Spinal cord (tissue), 10 donors: Measurements from ENCODE around the gene TRIM9. TPM values are rescaled to one million over a fixed set of nuclear protein-coding genes. Genes with fewer than 3 reads are reported as not detected.
"Not testable (repeated sequence)": the region's sequence is repeated elsewhere in the genome, so short reads cannot be mapped to it uniquely, and the experiment has no call there.

ENCODE experiments used
- DNase-seq, 6 donors: peaks; one replicate each; pipeline versions ENCODE4 v3.0.0 to v3.0.0-alpha.2; 2013 to 2015; ENCODE audit warnings: low spot score in 6 of 6, low read depth in 4 of 6
- H3K27ac ChIP-seq: one replicate; pipeline ENCODE4 v1.5.1; 2013; ENCODE audit warnings: low read depth, low read length, control low read depth
- H3K27me3 ChIP-seq: one replicate; pipeline ENCODE4 v1.6.1; 2013; ENCODE audit warnings: low read length; ENCODE audit not compliant: control insufficient read depth, insufficient read depth
- H3K36me3 ChIP-seq: one replicate; pipeline ENCODE4 v1.6.1; 2013; ENCODE audit warnings: low read length; ENCODE audit not compliant: control insufficient read depth, insufficient read depth
- H3K4me1 ChIP-seq: one replicate; pipeline ENCODE4 v1.6.1; 2013; ENCODE audit warnings: low read length; ENCODE audit not compliant: control insufficient read depth, insufficient read depth
- H3K4me3 ChIP-seq: one replicate; pipeline ENCODE4 v1.5.1; 2013; ENCODE audit warnings: low read depth, low read length, control low read depth
- H3K9me3 ChIP-seq: one replicate; pipeline ENCODE4 v1.6.1; 2013; ENCODE audit warnings: low read length; ENCODE audit not compliant: control insufficient read depth, insufficient read depth
- WGBS: methylation state at CpG from one replicate; pipeline ENCODE4 v1.1.5; 2013; ENCODE audit warnings: missing lambda C conversion rate; ENCODE audit not compliant: insufficient coverage; 5-methylcytosine and 5-hydroxymethylcytosine counted together
- polyA plus RNA-seq, 2 donors: library from polyadenylated mRNA; unstranded; fragments of 120-200 nt; gene quantifications; one replicate each; pipeline ENCODE4 v1.2.1, GENCODE V29; 2013; ENCODE audit not compliant: insufficient read length in 2 of 2
- total RNA-seq, 2 donors: library from RNA; depleted of rRNA in 1 of 2; stranded (reverse); fragments of 120-200 nt in 1 of 2; fragments of >200 nt in 1 of 2; gene quantifications; one replicate each; pipeline versions ENCODE4 v1.2.3 to v1.2.4, GENCODE V29; 2013 to 2014
- donor health status: healthy.

TRIM9 gene
- total and polyA plus RNA-seq, 4 donors: 28.9 to 122 (median 78.6) TPM

DNA sequence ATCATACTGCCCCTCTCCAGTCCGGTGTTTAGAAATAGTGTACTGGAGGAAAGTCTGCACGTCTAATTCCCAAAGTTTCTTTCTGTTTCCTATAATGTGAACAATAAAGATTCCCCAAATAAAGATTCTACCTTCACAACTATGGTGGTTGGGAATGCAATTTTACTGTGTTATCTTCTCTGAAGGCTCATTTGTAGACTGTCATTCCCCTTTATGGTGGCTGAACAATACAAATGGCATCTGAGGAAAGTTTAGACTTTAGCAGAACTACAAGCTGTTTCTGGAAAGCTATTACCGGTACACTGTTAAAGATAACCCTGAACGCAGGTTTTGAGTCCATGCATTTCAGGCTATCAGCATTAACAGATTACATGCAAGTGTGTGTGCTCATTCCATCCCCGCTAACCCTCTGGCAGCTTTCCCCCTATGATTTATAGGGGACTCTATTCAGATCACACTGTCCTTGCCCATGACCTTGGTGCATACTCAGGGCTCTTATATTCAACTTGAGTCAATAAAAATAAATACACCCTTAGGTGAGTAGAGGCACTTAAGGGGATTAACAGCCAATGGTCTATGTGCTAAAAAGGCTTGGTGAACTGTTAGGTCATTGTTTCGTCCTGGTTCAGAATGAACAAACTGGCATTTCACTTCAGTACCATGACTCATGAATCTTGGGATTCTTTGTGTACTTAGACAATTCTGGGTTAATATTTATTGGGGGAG is 89.9 kb downstream of the TRIM9 start:
- 47% methylated on average over 3 of the region's 6 CpGs for WGBS
- peaks cover 17% of the 10 kb centered on the region for H3K36me3 ChIP-seq
- no peaks in the 10 kb centered on the region for H3K27me3 ChIP-seq
- H3K4me1 ChIP-seq: peaks cover 8% of the 10 kb centered on the region
- no peaks in the 10 kb centered on the region for H3K9me3 ChIP-seq
- H3K4me3 ChIP-seq: no peak overlapping the region
- DNase-seq: peak in 1 of 6 donors; percentile 51
- peak overlapping the region; percentile 87 for H3K27ac ChIP-seq

GRCh38 chr14:51004352-51004800 is 90.5 kb downstream of the TRIM9 start:
- no peaks in the 10 kb centered on the region for H3K9me3 ChIP-seq
- no peaks in the 10 kb centered on the region for H3K27me3 ChIP-seq
- peak in 1 of 6 donors; percentile 62 for DNase-seq
- H3K27ac ChIP-seq: peak overlapping the region; percentile 87
- H3K36me3 ChIP-seq: peaks cover 21% of the 10 kb centered on the region
- no peak overlapping the region for H3K4me3 ChIP-seq
- peaks cover 8% of the 10 kb centered on the region for H3K4me1 ChIP-seq

DNA sequence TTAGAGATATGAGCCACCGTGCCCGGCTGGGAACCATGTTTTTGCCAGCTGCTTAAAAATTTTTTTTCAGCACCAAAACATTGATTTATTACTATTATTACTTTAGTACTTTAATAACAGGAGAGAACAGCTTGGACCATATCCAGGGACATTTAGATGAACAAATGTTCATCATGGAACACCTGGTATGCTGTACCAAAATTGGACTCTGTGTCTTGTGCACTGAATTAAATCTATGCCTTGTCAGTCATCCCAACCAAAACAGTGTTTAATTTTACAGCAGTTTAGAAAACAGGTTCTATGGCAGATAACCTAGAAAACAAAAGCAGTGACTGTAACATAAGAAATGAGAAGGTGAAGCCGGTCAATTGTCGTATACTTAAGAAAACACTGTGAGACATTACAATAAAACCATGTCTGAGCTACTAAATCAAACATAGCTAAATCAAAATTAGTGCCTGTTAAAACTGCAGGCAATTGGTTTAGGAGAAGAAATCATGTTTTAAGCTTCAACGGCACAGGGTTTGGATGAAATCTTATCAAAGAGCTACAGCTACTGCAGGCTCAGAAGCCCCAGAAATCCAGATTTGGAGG is 92.4 kb downstream of the TRIM9 start:
- Histone ChIP-seq H3K9me3 (no peaks in the 10 kb centered on the region), H3K4me1 (peaks cover 8% of the 10 kb centered on the region), H3K4me3 (no peak overlapping the region), H3K27me3 (no peaks in the 10 kb centered on the region), H3K27ac (no peak overlapping the region), H3K36me3 (peaks cover 23% of the 10 kb centered on the region)
- peak in 2 of 6 donors; percentile 49 to 58 for DNase-seq
- no CpG with 5 or more reads among the region's 5 CpGs for WGBS

DNA sequence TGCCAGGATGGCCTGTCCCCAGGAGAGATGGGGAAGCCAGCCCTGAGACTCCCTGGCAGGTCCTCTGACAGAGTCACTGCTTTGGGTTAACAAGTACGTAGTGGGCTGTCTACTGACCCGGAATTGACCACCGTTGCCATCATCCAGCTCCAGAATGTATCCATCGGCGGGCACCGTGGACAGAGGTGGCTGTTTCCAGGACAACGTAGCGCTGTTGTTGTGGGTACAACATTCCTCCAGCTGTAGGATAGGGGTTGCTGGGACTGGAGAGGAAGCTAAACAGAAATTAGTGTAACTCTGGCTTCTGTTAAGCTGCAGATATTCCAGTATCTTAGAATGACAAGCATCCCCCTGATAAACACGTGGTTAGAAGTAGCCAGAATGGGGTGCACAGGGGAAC is 94.3 kb downstream of the TRIM9 start:
- Histone ChIP-seq H3K36me3 (peaks cover 23% of the 10 kb centered on the region), H3K4me1 (peaks cover 4% of the 10 kb centered on the region), H3K9me3 (no peaks in the 10 kb centered on the region), H3K27ac (no peak overlapping the region), H3K27me3 (no peaks in the 10 kb centered on the region), H3K4me3 (no peak overlapping the region)
- 84% methylated on average over 6 of the region's 9 CpGs for WGBS
- no peak for DNase-seq

- H3K4me1 ChIP-seq: peaks cover 4% of the 10 kb centered on the region
- H3K27ac ChIP-seq: no peak overlapping the region
- no peak overlapping the region for H3K4me3 ChIP-seq
- DNase-seq: no peak
- no peaks in the 10 kb centered on the region for H3K27me3 ChIP-seq
- H3K9me3 ChIP-seq: no peaks in the 10 kb centered on the region
- 90% methylated on average over 2 of the region's 2 CpGs for WGBS
- peaks cover 25% of the 10 kb centered on the region for H3K36me3 ChIP-seq
These were observed 95.2 kb downstream of the TRIM9 start for GRCh38 chr14:50999726-51000125.

GRCh38 chr14:50998612-50999011 is 96.3 kb downstream of the TRIM9 start:
- Histone ChIP-seq H3K4me1 (no peaks in the 10 kb centered on the region), H3K27me3 (no peaks in the 10 kb centered on the region), H3K27ac (no peak overlapping the region), H3K4me3 (no peak overlapping the region), H3K36me3 (peaks cover 25% of the 10 kb centered on the region), H3K9me3 (no peaks in the 10 kb centered on the region)
- no CpG with 5 or more reads among the region's 4 CpGs for WGBS
- DNase-seq: no peak

DNA sequence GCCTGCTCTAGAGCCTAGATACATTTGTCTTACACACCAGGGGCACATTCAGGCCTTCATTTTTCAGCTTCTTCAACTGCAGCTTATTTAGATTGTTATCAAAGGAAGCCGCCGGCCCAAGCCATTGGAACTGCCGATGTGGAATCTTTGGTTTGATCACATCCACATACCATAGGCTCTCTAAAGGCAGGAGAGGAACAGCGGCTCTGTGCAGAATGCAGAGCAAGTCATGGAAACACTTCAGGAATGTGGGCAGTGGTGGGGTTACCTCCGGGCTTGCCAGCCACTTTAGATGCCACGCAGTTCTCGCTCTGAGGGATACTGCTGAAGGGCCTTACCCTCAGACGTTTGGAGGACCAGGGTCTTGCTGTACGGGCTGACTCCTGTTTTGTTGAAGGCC is 97.2 kb downstream of the TRIM9 start:
- Histone ChIP-seq H3K4me3 (no peak overlapping the region), H3K36me3 (peaks cover 25% of the 10 kb centered on the region), H3K4me1 (no peaks in the 10 kb centered on the region), H3K27me3 (no peaks in the 10 kb centered on the region), H3K27ac (no peak overlapping the region), H3K9me3 (no peaks in the 10 kb centered on the region)
- DNase-seq: no peak
- 73% methylated on average over 6 of the region's 9 CpGs for WGBS

DNA sequence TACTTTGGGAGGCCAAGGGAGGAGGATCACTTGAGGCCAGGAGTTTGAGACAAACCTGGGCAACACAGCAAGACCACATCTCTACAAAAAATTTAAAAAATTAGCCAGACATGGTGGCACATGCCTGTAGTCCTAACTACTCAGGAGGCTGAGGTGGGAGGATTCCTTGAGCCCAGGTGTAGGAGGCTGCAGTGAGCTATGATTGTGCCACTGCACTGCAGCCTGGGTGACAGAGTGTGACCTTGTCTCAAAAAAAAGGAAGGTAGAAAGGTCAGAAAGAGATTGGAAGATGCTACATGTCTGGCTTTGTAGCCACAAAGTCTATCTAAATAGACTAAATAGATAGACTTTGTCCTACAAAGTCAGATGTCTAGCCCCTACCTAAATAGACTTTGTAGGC is 100.7 kb downstream of the TRIM9 start:
- not testable (repeated sequence) for H3K4me1 ChIP-seq, H3K4me3 ChIP-seq, H3K27ac ChIP-seq, DNase-seq, H3K27me3 ChIP-seq, H3K9me3 ChIP-seq
- peaks cover 15% of the 10 kb centered on the region for H3K36me3 ChIP-seq

- H3K27ac ChIP-seq: peak overlapping the region; percentile 29
- H3K27me3 ChIP-seq: no peaks in the 10 kb centered on the region
- peaks cover 6% of the 10 kb centered on the region for H3K36me3 ChIP-seq
- peak in 1 of 6 donors; percentile 27 for DNase-seq
- peaks cover 11% of the 10 kb centered on the region for H3K4me1 ChIP-seq
- H3K4me3 ChIP-seq: no peak overlapping the region
- H3K9me3 ChIP-seq: no peaks in the 10 kb centered on the region
- WGBS: 29% methylated on average over 8 of the region's 12 CpGs
These were observed 109.0 kb downstream of the TRIM9 start for GRCh38 chr14:50985859-50986331.
